HG02973 (cell line): ENCODE measurements around the gene UNKL.

ENCODE experiments used
- ATAC-seq: cut with Tn5 transposase; IDR thresholded peaks from one replicate; pipeline ENCODE4 v1.9.1; 2021; ENCODE audit warnings: moderate library complexity; ENCODE audit not compliant: unreplicated experiment

UNKL gene

GRCh38 chr16:1356061-1356900 lies 58.2 kb downstream of the UNKL start:
- no peak for ATAC-seq

DNA sequence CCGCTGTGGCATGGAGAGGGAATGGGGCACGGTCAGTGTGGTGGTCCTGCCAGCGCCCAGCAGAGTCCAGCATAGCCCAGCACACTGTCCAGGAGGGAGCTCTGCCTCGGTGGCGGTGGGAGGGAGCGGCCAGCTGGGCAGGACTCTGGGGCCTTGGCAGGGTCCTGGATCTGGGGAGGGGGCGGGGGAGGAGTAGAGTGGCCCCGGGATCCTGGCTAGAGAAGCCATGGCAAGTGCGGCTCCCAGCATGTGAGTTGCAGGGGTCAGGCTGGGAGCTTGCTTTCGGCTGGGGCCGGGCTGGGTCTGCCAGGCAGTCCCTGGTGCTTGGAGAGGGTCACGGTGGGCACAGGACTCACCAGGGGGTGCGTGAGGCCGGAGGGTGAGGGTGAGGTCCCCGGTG lies 58.9 kb downstream of the UNKL start:
- ATAC-seq: no peak

- ATAC-seq: no peak
Measured at GRCh38 chr16:1354815-1355540, 59.5 kb downstream of the UNKL start.

- ATAC-seq: peak; percentile 47
Measured at GRCh38 chr16:1351582-1352362, 62.7 kb downstream of the UNKL start, which contains the start of the genes GNPTG and TSR3. GNPTG (plus strand) TSS chr16:1351931; CDS start chr16:1351966, 35 bp downstream. TSR3 (minus strand) TSS chr16:1351878; CDS start chr16:1351804, 74 bp downstream.

- ATAC-seq: no peak
Measured at GRCh38 chr16:1351215-1351581, 63.3 kb downstream of the UNKL start.

DNA sequence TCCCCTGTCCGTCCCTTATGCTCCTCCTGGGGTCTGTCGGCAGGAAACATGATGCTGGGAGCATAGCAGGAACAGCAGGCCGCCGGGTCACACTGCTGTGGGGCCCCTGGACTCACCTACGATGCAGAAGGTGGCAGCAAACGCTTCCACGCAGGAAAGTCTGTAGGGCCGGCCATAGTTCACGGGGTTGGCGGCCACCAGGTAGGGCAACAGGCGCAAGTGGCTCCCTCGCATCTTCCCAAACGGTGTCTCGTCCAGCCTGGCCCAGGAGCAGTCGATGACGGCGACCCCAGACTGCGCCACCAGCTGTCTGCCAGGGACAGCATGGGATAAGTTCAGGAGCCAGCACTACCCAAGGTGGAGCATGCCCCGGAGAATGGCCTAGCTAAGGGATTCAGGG lies 63.8 kb downstream of the UNKL start:
- ATAC-seq: no peak

GRCh38 chr16:1349951-1350350 lies 64.6 kb downstream of the UNKL start:
- no peak for ATAC-seq

DNA sequence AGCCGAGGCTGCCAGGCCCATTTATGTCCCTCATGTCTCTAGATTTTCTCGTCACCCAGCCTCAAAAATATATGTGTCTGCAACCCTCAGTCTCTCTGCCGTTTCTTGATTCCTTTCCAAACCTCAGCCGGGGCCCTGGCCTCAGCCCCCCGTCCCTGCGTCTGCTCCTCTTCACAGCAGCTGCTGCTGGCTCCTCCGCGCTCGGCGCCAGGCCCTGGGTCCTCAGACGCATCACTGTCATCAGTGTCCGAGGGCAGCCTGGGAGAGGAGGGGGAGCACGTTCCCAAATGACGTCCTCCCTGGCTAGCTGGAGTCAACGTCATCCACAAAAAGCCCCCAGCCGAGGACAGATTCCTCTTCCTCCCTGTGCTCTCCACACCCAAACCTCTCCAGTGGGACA lies 65.2 kb downstream of the UNKL start:
- no peak for ATAC-seq

DNA sequence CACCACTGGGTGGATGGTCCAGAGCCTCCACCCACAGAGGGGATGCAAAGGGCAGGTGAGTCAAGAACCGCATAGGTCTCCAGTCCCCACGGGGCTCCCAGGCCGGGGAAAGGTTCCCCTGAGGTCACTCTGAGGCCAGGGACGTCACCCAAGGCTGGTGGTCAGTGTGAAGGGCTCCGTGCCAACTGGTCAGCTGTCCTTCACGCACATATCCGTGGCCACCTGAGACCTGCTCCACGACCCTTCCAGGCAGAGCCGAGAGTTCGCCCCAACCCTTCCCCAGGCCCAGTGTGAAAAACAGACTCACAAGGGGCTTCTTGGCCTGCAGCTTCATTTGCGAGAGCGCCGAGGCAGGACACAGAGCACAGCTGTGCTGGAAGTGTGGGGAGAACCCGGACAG lies 65.6 kb downstream of the UNKL start:
- no peak for ATAC-seq

DNA sequence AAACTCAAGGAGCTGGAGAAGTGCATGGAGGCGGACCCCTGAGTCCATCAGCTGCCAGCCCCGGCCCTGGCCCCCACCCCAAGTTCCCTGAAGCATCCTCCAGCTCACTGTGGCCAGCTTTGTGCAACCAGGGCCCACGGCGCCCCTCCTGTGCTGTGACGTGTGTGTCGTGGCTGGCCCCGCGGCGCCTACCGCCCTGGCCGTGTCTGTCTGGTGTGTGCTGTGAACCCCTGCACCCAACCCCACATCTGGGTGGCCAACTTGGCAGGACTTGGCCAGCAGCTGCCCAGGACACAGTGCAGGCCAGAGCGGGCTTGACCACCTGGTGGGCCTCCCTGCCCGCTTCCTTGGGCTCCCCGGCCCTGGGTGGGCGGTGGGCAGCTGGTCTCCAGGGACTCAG lies 66.1 kb downstream of the UNKL start:
- ATAC-seq: no peak

DNA sequence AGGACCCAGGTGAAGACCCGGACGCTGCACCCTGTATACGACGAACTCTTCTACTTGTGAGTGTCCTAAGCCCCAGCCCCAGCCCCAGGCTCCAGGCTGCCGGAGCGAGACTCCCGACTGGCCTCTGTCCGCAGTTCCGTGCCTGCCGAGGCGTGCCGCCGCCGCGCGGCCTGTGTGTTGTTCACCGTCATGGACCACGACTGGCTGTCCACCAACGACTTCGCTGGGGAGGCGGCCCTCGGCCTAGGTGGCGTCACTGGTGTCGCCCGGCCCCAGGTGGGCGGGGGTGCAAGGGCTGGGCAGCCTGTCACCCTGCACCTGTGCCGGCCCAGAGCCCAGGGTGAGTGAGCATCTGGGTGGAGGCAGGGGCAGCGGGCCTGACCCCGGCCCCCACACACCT lies 66.5 kb downstream of the UNKL start:
- no peak for ATAC-seq

DNA sequence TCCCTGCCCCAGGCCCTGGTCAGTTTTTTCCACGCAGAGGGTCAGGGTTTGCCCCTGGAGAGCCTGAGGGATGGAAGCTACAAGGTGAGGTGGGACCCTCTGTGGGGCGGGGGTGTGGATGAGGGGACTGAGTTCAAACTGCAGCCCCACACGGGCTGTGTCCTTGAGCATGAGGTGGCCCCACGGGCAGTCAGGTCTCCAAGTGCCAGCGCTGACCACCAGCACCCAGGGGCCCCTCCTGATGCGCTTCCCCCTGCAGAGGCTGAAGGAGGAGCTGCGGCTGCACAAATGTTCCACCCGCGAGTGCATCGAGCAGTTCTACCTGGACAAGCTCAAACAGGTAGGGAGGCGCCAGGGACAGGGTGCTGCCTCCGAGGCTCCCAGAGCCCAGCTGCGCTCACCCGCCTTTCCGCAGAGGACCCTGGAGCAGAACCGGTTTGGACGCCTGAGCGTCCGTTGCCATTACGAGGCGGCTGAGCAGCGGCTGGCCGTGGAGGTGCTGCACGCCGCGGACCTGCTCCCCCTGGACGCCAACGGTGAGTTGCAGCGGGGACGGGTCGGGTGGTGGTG lies 67.1 kb downstream of the UNKL start:
- ATAC-seq: no peak

GRCh38 chr16:1346422-1347285 lies 67.8 kb downstream of the UNKL start:
- ATAC-seq: no peak

- ATAC-seq: no peak
Measured at GRCh38 chr16:1345651-1346421, 68.7 kb downstream of the UNKL start.

DNA sequence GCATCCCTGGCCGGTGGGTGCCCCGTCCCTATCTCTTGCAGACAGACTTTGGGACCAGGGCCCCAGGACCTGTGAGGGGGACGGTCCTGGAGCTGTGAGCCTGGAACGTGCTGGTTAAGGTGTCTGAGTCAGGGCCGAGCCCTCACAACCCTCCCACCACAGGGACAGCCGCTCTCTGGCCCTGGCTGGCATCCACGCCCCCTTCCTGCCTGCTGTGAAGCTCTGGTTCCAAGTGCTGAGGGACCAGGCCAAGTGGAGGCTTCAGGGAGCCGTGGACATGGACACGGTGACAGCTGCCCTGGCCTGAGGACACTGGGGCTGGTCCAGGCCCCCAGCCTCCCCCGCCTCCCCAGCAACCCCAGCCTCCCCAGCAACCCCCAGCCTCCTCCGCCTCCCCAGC lies 69.4 kb downstream of the UNKL start:
- no peak for ATAC-seq

- no peak for ATAC-seq
Measured at GRCh38 chr16:1344499-1344898, 70.0 kb downstream of the UNKL start.

GRCh38 chr16:1343428-1344242 lies 70.9 kb downstream of the UNKL start:
- no peak for ATAC-seq
